Esophagus mucosa (tissue), 1 donor: Measurements from ENCODE around the gene AKR7A3. TPM values are rescaled to one million over a fixed set of nuclear protein-coding genes. Genes with fewer than 3 reads are reported as not detected.
"Not testable (repeated sequence)": the region's sequence is repeated elsewhere in the genome, so short reads cannot be mapped to it uniquely, and the experiment has no call there.

Experiments
- ATAC-seq: fragments of 200-7000 bp; cut with Tn5 transposase; one replicate; pipeline ENCODE4 v1.9.1; 2020
- total RNA-seq: library from RNA; stranded (reverse); gene quantifications from one replicate; pipeline ENCODE4 v1.2.4, GENCODE V29; 2023
- donor health status: DM: yes; HTN: yes; CAD: no.

Gene AKR7A3
- total RNA-seq, 1 donor from 2014 or later, result 0.88 TPM

DNA sequence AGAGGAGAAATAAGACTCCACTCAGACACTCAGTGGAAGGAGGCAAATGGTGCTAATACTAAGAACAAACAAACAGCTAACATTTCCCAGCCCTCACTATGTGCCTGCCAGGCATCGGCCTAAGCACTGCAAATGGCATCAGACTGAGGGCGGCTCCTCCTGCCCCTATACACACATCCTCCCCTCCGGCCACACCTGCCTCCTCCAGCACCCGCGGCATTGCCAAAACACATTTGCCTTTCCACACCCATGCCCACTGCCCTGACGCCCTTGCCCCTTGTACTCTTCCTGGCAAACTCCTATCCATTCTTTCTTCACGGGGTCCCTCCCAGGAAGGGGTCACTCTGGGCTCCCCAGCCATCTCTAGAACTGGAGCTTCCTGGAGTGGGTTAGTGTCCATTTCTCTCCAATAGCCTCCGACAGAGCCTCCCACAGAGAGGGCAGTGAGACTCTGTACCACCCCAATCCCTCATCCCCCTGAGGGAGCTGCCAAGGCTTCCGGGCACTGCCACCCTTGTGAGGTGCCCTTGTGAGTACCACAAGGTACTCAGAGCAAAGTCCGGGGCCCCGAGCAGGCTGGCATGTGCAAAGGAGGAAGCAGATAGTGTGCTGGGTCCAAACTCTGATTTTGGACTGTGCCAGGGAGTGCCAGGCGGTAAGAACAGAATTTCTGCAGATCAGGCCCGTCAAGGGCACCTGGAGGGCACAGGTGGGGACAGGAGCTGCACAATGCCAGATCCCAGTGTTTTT is 959 bp downstream of the AKR7A3 start:
- no peak for ATAC-seq

DNA sequence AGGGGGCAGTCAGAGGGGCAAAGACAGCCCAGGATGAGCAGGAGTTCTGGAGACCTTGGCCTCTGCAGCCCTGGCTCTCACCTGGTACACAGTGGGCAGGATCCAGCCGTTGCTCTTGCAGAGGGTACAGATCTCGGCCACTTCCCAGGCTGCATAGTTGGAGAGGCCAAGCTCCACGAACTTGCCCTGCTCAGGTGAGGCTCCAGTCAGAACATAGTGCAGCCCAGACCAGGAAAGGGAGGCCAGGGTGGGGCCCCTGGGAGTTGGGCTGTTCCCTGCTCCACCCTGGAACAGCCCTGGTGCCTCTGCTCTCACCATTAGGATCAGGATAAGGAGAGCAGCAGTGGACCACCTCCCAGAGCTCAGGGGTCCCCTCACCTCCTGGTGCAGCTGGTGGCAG is 2.8 kb downstream of the AKR7A3 start:
- peak; percentile 30 for ATAC-seq

- not testable (repeated sequence) for ATAC-seq
Observed at GRCh38 chr1:19285366-19285765, 3.2 kb downstream of the AKR7A3 start.

DNA sequence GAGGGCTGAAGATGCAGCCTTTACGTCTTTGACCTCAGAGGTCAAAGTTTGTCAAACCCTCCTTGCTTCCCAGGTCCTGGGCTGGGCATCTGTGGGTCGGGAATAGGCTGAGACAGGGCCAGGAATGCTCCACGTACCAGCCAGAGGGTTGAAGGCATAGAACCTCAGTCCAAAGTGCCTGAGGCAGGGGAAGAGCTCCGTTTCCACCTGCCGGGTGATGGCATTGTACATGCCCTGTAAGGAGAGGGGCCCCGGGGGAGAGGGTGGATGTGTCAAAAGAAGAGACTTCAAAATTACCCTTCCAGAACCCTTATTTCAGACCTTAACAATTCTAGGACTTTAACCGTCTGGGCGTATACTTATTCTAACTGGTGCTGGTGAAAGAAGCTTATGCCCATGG is 3.7 kb downstream of the AKR7A3 start:
- ATAC-seq, result no peak

DNA sequence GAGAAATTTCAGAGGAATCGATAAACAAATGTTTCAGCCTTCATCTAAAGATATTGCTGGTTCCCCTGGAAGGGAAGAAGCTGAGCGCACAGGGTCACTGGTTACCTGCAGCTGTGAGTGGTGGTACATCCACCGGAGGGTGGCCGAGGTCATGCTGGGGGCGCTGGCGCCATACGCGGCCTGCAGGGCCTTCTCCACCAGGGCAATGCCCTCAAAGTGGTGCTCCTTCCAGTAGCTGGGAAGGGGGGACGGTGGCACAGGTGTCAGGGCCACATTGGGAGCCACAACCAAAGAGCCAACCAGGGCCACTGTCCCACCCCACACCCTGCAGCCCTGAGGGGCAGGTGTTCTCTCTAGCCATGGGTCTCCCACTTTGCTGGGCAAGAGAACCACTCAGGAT is 4.7 kb downstream of the AKR7A3 start:
- no peak for ATAC-seq

- ATAC-seq, result no peak
Observed at GRCh38 chr1:19274636-19275035, 13.9 kb downstream of the AKR7A3 start.

DNA sequence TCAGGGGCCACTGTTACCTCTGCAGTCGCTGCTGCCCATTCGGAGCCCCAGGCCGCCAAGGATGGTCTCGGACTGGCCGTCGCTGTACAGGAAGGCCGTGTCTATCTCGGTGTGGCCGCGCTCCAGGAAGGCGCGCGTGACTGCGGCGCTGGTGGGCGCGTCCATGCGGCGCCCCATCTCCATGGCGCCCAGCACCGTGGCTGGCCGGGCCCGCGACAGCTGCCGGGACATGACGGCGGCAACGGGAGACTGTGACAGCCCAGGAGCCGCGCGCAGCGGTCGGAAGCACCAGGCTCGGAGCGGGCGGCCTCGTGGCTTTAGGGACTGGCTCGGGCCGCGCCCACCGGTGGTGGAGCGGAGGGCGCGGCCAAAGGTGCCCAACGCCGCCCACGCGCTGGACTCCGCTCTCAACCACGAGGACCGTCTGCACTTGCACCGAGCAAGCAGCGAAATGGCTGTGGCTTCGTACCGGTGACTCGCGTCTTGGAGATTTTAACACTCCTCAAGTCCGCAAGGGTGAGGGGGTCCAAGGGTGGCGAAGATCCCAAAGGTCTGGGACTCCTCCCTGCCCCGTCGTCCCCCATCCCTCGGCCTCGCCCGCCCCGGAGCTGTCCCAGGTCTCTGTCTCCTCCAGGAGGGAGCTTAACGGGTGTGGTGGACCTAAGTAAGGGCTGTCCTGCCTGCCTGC is 14.6 kb downstream of the AKR7A3 start:
- peak; percentile 70 for ATAC-seq

GRCh38 chr1:19273106-19273843 is 15.3 kb downstream of the AKR7A3 start:
- peak; percentile 7 for ATAC-seq

GRCh38 chr1:19272064-19272463 is 16.5 kb downstream of the AKR7A3 start:
- ATAC-seq, result no peak

DNA sequence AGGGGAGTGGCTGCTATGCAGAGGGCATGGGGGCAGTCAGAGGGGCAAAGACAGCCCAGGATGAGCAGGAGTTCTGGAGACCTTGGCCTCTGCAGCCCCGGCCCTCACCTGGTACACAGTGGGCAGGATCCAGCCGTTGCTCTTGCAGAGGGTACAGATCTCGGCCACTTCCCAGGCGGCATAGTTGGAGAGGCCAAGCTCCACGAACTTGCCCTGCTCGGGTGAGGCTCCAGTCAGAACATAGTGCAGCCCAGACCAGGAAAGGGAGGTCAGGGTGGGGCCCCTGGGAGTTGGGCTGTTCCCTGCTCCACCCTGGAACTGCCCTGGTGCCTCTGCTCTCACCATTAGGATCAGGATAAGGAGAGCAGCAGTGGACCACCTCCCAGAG is 18.2 kb downstream of the AKR7A3 start:
- ATAC-seq, result peak; percentile 52

DNA sequence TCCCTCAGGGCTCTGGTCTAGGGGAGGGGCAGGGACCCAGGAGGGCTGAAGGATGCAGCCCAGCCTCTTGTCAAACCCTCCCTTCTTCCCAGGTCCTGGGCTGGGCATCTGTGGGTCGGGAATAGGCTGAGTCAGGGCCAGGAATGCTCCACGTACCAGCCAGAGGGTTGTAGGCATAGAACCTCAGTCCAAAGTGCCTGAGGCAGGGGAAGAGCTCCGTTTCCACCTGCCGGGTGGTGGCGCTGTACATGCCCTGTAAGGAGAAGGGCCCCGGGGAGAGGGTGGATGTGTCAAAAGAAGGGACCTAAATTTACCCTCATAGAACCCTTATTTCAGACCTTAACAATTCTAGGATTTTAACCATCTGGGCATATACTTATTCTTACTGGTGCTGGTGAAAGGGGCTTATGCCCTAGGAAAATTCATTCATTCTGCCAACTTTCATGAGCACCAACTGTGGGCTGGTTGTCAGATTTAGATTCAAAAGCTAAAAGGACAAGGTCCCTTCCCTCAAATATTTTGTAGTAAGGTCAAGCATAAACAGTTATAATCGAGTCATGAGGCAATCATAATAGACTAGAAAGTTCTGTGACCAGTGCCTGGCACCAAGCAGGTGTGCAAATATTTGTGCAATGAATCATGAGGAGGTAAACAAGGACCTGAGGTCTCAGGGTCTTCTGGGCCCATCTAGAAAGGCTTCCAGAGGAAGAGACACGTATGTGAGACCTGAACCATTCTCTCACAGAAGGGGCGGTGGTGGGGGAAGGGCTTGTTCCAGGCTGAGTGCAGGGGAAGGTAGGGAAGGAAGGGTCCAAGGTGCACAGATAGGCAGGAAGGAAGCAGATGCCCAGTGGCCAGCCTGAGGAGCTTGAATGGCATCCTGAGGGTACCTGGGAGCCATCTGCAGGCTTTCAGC is 18.9 kb downstream of the AKR7A3 start:
- not testable (repeated sequence) for ATAC-seq

GRCh38 chr1:19268445-19268844 is 20.1 kb downstream of the AKR7A3 start:
- ATAC-seq, result no peak

DNA sequence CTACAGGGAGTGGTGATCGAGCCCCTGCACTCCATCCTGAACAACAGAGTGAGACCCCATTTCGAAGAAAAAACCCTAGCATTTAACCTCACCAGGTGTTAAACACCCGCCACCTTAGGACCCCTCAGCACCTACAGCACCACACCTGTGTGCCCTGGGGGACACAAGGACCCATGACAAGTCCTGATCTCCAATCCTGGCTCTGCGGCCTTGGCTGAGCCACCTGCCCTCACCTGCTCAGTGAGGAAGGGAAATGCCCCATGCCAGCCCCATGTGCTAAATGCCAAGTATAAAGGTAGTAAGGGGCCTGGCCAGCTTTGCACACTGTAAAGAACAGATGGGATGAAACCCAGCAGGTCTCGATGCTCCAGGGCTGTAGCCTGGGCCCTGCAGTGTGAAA is 25.8 kb downstream of the AKR7A3 start:
- ATAC-seq, result no peak

DNA sequence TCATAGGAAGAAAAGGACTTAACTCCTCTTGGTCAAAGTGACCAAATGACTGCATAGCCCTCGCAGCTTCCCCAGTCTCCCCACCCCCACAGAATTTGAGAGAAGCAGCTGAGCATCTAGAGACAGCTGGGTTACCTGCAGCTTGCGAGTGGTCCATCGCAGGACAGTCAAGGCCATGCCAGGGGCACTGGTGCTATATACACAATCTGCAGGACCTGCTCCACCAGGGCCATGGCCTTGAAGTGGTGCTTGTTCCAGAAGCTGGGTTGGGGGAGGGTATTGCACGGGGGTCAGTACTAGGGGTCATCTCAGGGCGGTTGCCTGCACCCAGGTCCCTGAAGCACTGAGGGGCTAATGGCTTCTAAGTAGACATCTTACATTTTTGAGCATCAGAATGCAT is 26.5 kb downstream of the AKR7A3 start:
- ATAC-seq, result no peak

DNA sequence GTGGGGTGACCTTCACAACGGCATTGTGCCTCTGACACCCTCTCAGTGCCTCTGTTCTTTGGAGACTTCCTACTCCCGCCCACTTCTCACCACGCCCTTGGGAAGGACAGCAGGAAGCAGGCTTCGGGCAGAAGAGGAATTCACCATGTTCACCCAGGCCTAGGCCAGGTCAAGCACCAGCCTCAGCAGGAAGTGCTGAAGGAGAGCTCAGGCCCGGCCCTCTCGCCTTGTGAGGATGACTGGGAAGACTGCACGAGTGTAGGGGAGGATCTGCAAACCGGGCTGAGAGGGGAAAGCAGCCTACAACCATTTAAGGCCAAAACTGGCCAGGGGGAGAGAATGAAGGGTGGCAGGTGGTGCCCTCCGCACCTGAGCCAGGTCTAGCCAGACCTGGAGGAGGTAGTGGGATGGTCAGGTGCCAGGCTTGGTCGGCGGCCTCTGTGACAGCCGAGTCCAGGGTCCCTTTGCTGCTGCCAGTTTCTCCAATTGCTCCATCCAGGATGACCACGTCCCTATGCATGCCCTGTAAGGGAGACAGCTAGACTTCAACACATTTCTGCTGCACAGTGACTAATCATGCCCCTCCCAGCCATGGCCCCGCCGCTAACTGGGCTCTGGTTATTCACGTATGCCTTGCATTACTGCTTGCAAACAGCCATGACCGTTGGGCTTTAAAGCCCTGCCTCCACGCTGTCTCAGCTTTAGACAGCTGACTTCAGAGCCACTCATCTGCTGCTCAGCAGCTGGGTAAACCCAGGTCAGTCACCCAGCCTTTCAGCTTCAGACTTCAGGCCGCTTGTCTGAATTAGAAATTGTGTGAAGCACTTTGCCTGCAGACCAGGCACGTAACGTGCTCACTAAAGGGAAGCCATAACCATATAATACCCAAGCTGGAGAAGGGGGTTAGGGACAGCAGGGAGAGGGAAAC is 28.1 kb downstream of the AKR7A3 start:
- ATAC-seq, result peak; percentile 92

DNA sequence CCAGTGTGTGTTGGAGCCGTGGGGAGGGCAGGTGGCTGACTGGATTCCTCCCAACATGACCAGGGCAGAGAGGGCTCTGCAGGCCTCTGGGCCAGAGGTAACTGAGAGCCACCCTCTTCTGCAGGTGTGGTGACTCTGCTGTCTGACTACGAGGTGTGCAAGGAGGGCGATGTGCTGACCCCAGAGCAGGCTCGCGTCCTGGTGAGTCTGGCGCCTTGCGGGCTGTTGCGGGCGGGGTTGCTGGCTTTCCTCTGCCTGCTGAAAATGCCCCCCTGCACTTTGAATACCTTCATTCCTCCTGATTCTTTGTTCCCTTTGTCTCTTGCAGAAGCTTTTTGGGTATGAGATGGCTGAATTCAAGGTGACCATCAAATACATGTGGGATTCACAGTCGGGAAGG is 30.2 kb downstream of the AKR7A3 start:
- ATAC-seq, result no peak

GRCh38 chr1:19257178-19257914 is 31.2 kb downstream of the AKR7A3 start:
- ATAC-seq, result no peak

DNA sequence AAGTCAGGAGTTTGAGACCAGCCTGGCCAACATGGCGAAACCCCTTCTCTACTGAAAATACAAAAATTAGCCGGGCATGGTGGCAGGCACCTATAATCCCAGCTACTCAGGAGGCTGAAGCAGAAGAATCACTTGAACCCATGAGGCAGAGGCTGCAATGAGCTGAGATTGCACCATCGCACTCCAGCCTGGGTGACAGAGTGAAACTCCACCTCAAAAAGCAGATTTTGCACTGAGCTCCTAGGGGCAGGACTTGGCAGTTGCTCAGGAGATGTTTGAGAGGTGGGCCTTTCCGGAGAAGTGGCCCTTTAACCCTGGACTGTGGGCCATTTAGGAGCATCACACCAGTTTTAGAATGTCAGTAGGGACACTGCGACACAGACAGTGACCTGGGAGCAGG is 32.3 kb downstream of the AKR7A3 start:
- ATAC-seq, result not testable (repeated sequence)

GRCh38 chr1:19255288-19255687 is 33.3 kb downstream of the AKR7A3 start:
- ATAC-seq, result no peak

DNA sequence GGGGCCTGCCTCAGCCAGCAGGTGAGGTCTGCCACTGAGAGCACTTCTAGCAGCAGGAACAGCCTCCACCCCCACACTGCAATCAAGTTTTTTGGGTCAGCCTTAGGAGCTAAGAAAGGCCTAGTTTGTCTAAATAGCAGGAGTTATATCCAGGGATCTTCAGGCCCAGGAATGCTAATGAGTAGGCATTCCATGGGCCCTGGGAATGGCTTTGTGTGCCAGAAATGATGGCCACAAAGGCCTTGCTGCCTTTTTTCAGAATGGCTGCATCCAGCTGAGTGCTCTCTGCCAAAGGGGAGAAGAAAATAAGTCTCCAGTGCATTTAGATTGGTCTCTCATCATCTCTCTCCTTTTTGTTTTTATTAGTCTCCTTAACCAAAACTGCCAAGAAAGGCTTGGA is 34.2 kb downstream of the AKR7A3 start:
- no peak for ATAC-seq
